ENCODE data around the gene SENP1.

DNA sequence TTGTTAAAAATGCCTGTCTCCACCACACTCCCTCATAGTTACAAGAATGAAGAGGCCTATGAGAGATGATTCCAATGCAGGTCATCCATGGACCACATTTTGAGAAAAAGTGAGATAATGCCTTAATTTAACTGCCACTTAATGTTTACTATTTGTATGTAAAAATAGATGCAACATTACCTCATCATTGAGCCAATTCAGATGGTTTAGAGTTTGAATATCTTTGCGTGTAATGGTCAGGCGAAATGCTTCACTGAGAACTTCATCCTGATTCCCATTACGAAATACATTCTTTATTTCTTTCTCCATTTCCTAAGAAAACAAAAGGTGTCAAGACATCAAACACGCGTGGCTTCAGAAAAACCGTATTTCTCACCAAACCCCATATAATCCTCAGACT, 42.3 kb downstream of the SENP1 start:
- no peak for TF ChIP-seq CTCF (IDR thresholded peaks at IDR 0.05; ENCODE audit: poor library complexity, severe bottlenecking)
- no peak for TF ChIP-seq REST (IDR thresholded peaks at IDR 0.05; ENCODE audit: borderline replicate concordance)
- TF ChIP-seq POLR2AphosphoS5 (IDR thresholded peaks at IDR 0.05), result no peak
- no peak for TF ChIP-seq EZH2 (IDR thresholded peaks at IDR 0.05; ENCODE audit: borderline replicate concordance, insufficient read depth, low read length, poor library complexity, severe bottlenecking)
- no peak for TF ChIP-seq SMC3 (conservative IDR thresholded peaks at IDR 0.05; ENCODE audit: poor library complexity)
- TF ChIP-seq MXI1 (conservative IDR thresholded peaks at IDR 0.05; ENCODE audit: poor library complexity, severe bottlenecking), result no peak
